Measurements from ENCODE around the gene GUCY1A1. TPM values are rescaled to one million over a fixed set of nuclear protein-coding genes. Genes with fewer than 3 reads are reported as not detected.

Gene GUCY1A1
- total RNA-seq, 3 donors from 2014 or later (not counting 1 experiment from before 2014, with no cell fraction given): 4.1 to 7.4 (median 5.2) TPM

GRCh38 chr4:155673453-155673979 is 6.9 kb downstream of the GUCY1A1 start:
- Histone ChIP-seq H3K9me3 (ENCODE audit: control insufficient read depth, insufficient read depth, low read length) (no peaks in the 10 kb centered on the region), H3K4me3 (ENCODE audit: low read length) (no peak overlapping the region), H3K27ac (ENCODE audit: low read length) (no peak overlapping the region), H3K27me3 (ENCODE audit: control insufficient read depth, insufficient read depth, low read length) (no peaks in the 10 kb centered on the region), H3K4me1 (ENCODE audit: control insufficient read depth, insufficient read depth, low read length) (no peaks in the 10 kb centered on the region), H3K36me3 (ENCODE audit: control insufficient read depth, insufficient read depth, low read length) (no peaks in the 10 kb centered on the region)
- H3K27me3 Mint-ChIP-seq (ENCODE audit: low read depth in 2 of 2): peaks cover 0 to 7% of the 10 kb centered on the region in 2 donors
- no peak for TF ChIP-seq CTCF (IDR thresholded peaks at IDR 0.05)
- peaks cover 18 to 20% of the 10 kb centered on the region in 2 donors for H3K4me1 Mint-ChIP-seq
- H3K9me3 Mint-ChIP-seq: no peaks in the 10 kb centered on the region
- WGBS (ENCODE audit: insufficient coverage): 72% methylated on average over 3 of the region's 3 CpGs
- no peak overlapping the region for H3K27ac Mint-ChIP-seq
- DNase-seq (no peak), ATAC-seq (no peak)
- H3K36me3 Mint-ChIP-seq: no peaks in the 10 kb centered on the region
- intact Hi-C loops (cut with micrococcal nuclease): no loop called here
- no peak overlapping the region for H3K4me3 Mint-ChIP-seq

- H3K4me3 Mint-ChIP-seq: no peak overlapping the region
- no peaks in the 10 kb centered on the region for H3K27me3 ChIP-seq (ENCODE audit: control insufficient read depth, insufficient read depth, low read length)
- no peaks in the 10 kb centered on the region for H3K9me3 ChIP-seq (ENCODE audit: control insufficient read depth, insufficient read depth, low read length)
- no peaks in the 10 kb centered on the region for H3K36me3 Mint-ChIP-seq
- ATAC-seq (no peak), DNase-seq (no peak)
- H3K36me3 ChIP-seq (ENCODE audit: control insufficient read depth, insufficient read depth, low read length): no peaks in the 10 kb centered on the region
- no peak overlapping the region for H3K4me3 ChIP-seq (ENCODE audit: low read length)
- WGBS (ENCODE audit: insufficient coverage): 97% methylated on average over 5 of the region's 6 CpGs
- TF ChIP-seq CTCF (IDR thresholded peaks at IDR 0.05): no peak
- H3K4me1 ChIP-seq (ENCODE audit: control insufficient read depth, insufficient read depth, low read length): no peaks in the 10 kb centered on the region
- no peaks in the 10 kb centered on the region for H3K9me3 Mint-ChIP-seq
- H3K27me3 Mint-ChIP-seq (ENCODE audit: low read depth in 2 of 2): peaks cover 0 to 7% of the 10 kb centered on the region in 2 donors
- no peak overlapping the region for H3K27ac Mint-ChIP-seq
- H3K27ac ChIP-seq (ENCODE audit: low read length): no peak overlapping the region
- peaks cover 15 to 16% of the 10 kb centered on the region in 2 donors for H3K4me1 Mint-ChIP-seq
- intact Hi-C loops (cut with micrococcal nuclease): no loop called here
Observed at GRCh38 chr4:155674669-155675071, 8.0 kb downstream of the GUCY1A1 start.

GRCh38 chr4:155675709-155676429 is 9.2 kb downstream of the GUCY1A1 start:
- ATAC-seq: peak; percentile 67 to 88 (median 70)
- Mint-ChIP-seq H3K4me3 (peak overlapping the region; percentile 82), H3K27me3 (ENCODE audit: low read depth in 2 of 2) (peaks cover 0 to 7% of the 10 kb centered on the region in 2 donors), H3K36me3 (no peaks in the 10 kb centered on the region), H3K27ac (peak overlapping the region; percentile 68 to 87), H3K4me1 (peaks cover 15 to 16% of the 10 kb centered on the region in 2 donors), H3K9me3 (no peaks in the 10 kb centered on the region)
- Histone ChIP-seq H3K4me1 (ENCODE audit: control insufficient read depth, insufficient read depth, low read length) (no peaks in the 10 kb centered on the region), H3K9me3 (ENCODE audit: control insufficient read depth, insufficient read depth, low read length) (no peaks in the 10 kb centered on the region), H3K27me3 (ENCODE audit: control insufficient read depth, insufficient read depth, low read length) (no peaks in the 10 kb centered on the region), H3K4me3 (ENCODE audit: low read length) (no peak overlapping the region), H3K27ac (ENCODE audit: low read length) (peak overlapping the region; percentile 12), H3K36me3 (ENCODE audit: control insufficient read depth, insufficient read depth, low read length) (no peaks in the 10 kb centered on the region)
- no peak for DNase-seq
- TF ChIP-seq CTCF (IDR thresholded peaks at IDR 0.05): no peak
- intact Hi-C loops (cut with micrococcal nuclease): no loop called here
- 17% methylated on average over 1 of the region's 2 CpGs for WGBS (ENCODE audit: insufficient coverage)

Data from natural killer cell (primary cell).